HT-29 (cell line): ENCODE data around the gene PCDHB1. TPM values are rescaled to one million over a fixed set of nuclear protein-coding genes. Genes with fewer than 3 reads are reported as not detected.
A peak's percentile ranks its signal among the peaks of the same experiment; 100 is the strongest.

ENCODE experiments used
- DNase-seq: peaks from one replicate; pipeline ENCODE4 v3.0.0-alpha.2; 2015; ENCODE audit warnings: low spot score
- total RNA-seq: library from RNA; depleted of rRNA; stranded (reverse); fragments of >200 nt; shearing (Covaris generic); gene quantifications from 2 replicates; pipeline ENCODE4 v1.2.3, GENCODE V29; 2014; rRNA removed

PCDHB1 gene
- not detected in 2 replicates for total RNA-seq

- DNase-seq = no peak
Measured at GRCh38 chr5:141050622-141051520, at the start of gene PCDHB1. TSS of gene PCDHB1 (plus strand) at chr5:141051374. CDS start at chr5:141051471, 97 bp downstream.

- peak; percentile 36 for DNase-seq
Measured at GRCh38 chr5:141001446-141001843, 49.7 kb upstream of the PCDHB1 start.

- peak; percentile 16 for DNase-seq
Measured at GRCh38 chr5:141001844-141002604, 49.1 kb upstream of the PCDHB1 start.

- DNase-seq = no peak
Measured at GRCh38 chr5:141002605-141002965, 48.6 kb upstream of the PCDHB1 start.

- DNase-seq = no peak
Measured at GRCh38 chr5:141003031-141003430, 48.1 kb upstream of the PCDHB1 start.

GRCh38 chr5:141003791-141004611, 47.2 kb upstream of the PCDHB1 start:
- DNase-seq = peak; percentile 50

- no peak for DNase-seq
Measured at GRCh38 chr5:141007791-141008190, 43.4 kb upstream of the PCDHB1 start.

- no peak for DNase-seq
Measured at GRCh38 chr5:141010047-141010793, 41.0 kb upstream of the PCDHB1 start.

- no peak for DNase-seq
Measured at GRCh38 chr5:141017943-141018342, 33.2 kb upstream of the PCDHB1 start.

GRCh38 chr5:141022384-141022783, 28.8 kb upstream of the PCDHB1 start:
- no peak for DNase-seq

GRCh38 chr5:141031006-141031405, 20.2 kb upstream of the PCDHB1 start:
- DNase-seq = no peak

GRCh38 chr5:141032626-141033025, 18.5 kb upstream of the PCDHB1 start:
- DNase-seq = no peak

GRCh38 chr5:141039061-141039460, 12.1 kb upstream of the PCDHB1 start:
- DNase-seq = no peak

GRCh38 chr5:141039517-141039916, 11.7 kb upstream of the PCDHB1 start:
- no peak for DNase-seq

- peak; percentile 40 for DNase-seq
Measured at GRCh38 chr5:141040093-141040770, 10.9 kb upstream of the PCDHB1 start.

- DNase-seq = peak; percentile 85
Measured at GRCh38 chr5:141040771-141041426, 10.3 kb upstream of the PCDHB1 start.

- DNase-seq = no peak
Measured at GRCh38 chr5:141041427-141041785, 9.8 kb upstream of the PCDHB1 start.

GRCh38 chr5:141042555-141042954, 8.6 kb upstream of the PCDHB1 start:
- no peak for DNase-seq

- no peak for DNase-seq
Measured at GRCh38 chr5:141051521-141051866, 320 bp downstream of the PCDHB1 start.

- no peak for DNase-seq
Measured at GRCh38 chr5:141077826-141078225, 26.7 kb downstream of the PCDHB1 start.
